ENCODE data around the gene EAF1.
"Not testable (repeated sequence)": the region's sequence is repeated elsewhere in the genome, so short reads cannot be mapped to it uniquely, and the experiment has no call there.

EAF1 gene

DNA sequence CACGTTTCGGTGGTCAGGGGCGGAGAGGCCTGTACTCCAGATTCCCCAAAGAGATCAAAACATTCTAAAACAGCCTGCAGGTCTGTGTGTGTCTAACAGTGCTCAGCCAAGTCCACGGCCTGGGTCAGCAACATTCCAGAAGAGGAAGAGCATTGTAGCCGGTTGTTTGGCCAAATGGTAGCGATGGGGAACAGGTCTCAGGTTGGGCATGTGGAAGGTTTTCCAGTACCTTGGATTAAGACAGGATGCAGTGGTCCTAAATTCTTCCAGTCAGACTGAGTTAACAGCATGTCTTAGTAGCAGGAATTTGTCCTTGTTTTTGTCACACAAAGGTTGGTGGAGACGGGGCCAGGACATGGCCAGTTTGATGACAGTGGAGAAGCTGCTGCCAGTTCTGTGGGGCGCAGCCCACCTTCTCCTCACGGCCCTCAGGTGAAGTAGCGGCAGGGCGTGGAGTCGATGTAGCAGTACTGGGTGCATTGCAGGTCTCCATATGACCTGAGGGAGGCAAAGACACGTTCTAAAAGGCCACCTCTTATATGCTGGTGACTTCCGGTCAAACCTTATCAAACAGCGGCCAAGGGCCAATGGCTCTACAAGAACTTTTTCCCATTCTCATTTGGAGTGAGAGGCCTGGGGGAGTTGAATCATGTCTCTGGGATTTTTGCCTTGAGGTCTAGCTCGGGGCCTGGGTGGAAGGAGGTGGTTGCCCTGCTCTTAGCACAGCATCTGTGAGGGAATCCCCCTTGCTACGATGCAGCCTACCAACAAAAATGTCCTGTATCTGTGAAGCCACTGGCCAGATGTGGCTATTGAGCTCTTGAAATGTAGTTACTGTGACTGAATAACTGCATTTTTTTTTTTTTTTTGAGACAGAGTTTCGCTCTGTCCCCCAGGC is 24.1 kb downstream of the EAF1 start:
- DNase-seq (ENCODE audit: low read depth, low spot score), result no peak

DNA sequence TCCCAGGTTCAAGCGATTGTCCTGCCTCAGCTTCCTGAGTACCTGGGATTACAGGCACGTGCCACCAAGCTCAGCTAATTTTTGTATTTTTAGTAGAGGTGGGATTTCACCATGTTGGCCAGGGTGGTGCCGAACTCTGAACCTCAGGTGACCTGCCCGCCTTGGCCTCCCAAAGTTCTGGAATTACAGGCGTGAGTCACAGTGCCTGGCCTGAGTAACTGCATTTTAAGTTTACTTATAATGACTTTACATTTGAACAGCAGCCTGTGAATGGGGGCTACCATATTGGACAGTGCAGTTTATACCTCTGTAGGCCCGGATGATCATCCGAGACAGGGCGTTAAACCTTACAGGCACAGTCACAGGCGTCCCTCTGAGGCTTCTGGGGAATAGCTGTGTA is 24.8 kb downstream of the EAF1 start:
- DNase-seq (ENCODE audit: low read depth, low spot score), result no peak

DNA sequence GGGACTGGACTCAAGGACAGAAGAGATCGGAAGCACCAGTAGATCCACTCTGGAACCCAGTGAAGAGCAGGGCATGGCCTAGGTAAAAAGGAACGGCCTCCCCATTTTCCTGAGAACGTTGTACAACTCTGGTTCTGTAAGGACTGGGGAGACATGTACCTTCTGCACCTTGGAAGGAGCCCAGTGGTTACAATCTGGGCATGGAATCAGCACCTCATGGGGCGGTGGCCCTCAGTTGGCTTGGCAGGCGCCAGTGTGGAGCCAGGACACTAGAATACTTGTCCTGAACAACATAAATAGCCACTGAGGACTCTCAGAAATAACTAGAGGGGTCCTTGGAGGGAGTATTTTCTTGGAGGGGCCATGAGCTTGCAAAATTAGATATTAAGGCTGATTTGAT is 25.6 kb downstream of the EAF1 start:
- no peak for DNase-seq (ENCODE audit: low read depth, low spot score)

DNA sequence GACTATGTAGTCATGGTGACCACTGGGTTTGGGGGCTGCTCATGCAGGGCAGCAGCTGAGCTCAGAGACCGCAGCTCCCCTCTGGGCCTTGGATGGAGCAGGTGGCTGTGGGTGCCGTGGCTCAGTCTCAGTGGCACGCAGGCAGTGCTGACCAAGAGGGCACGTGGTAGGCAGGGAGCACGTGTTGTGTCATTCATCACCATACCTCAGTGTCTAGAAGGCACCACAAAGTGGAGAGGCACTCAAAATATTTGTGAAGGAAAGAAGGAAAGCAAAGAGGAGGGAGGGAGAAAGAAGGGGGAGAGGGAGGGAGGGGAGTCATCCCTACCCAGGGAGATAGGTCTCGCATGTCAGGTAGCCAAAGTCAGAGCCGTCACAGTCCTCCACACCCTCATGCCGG is 26.1 kb downstream of the EAF1 start:
- no peak for DNase-seq (ENCODE audit: low read depth, low spot score)

DNA sequence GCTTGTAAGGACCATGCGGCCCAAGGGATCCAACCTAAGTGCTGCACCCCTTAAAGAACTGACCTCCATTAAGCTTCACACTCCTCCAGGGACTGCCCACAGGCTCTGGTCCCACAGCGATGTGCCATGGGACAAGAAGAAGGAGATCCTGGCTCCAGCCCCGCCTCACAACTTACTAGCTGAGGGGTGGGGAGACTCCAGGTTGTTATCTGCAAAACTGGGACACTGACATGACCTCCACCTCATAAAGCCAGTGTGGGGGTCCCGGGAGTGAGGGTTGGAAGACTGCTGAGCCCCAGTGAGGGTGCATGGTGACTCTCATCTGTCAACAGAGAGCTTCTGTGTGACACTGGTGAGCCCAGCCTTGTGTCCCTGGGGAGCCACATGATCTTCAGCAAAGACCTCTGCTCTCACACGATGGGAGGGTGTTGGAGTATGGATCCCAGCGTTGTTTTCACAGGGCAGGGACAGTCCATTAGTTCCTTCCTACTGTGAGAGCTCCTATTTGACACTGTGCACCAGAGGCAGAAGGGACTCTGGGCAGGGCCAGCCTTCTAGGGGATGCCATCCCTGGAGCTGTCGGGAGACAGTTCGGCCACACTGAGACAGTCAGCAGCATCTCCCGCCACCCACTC is 26.7 kb downstream of the EAF1 start:
- DNase-seq (ENCODE audit: low read depth, low spot score), result no peak

DNA sequence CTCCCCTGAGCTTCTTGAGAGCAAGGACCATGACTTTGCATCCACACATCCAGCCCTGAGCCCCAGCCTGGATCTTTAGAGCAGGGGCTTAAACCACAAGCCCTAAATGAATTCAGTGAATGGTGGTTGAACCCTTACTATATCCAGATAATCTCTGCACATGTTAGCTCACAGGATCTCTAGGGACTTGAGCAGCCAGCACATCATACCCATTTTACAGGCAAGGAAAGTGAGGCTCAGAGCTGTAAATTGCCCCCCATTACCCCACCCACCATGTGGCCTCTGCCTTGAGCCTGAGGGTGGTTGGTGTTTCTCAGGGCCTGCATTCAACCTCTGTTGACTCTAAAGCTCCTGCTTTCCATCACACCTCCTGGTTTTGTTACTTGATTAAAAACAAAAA is 27.6 kb downstream of the EAF1 start:
- no peak for DNase-seq (ENCODE audit: low read depth, low spot score)

DNA sequence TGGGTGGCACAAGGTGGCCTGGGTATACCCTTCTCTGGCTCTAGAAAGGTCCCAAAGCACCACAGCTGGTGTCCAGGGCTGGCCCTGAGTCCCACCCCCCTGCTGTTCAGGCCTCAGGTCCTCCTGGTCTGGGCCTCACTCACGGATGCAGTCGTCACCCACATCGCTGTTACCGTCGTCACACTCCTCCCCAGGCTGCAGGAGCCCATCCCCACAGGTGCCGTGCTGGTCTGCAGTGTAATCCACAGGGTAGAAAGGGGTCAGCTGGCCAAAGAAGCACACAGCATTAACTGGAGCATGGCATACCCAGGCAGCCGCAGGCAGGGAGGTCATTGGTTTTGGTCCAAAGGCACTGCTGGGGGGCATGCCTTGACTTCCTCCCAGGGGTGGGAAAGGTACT is 28.4 kb downstream of the EAF1 start:
- no peak for DNase-seq (ENCODE audit: low read depth, low spot score)

DNA sequence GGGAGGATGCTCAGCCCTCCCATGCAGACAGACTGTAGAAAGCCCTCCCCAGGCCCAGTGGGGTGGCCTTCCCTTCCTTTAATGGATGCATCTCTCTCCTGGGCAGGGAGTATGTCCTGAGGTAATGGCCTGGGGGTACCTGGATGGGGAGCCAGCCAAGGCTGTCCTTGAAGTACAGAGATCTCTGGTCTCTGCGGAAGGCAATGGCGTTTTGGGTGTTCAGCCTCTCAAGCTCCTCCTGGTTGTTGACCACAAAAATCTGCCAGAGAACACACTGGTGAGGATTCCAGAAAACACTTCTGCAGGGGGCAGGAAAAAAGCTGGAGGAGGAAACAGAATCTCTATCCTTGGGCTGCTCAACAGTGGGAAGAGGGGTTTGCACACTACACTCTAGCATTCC is 28.9 kb downstream of the EAF1 start:
- DNase-seq (ENCODE audit: low read depth, low spot score), result peak; percentile 30

DNA sequence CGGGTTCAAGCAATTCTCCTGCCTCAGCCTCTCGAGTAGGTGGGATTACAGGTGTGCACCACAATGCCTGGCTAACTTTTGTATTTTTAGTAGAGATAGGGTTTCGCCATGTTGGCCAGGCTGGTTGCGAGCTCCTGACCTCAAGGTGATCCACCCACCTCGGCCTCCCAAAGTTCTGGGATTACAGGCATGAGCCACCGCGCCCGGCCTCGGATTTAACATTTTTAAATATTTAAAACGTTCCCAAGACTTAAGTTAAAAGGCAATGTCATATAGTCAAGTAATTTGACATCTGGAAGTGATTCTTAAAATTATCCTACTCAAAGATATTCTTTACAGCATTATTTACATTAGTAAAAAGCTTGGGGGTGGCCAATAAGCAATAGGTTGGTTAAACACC is 29.5 kb downstream of the EAF1 start:
- not testable (repeated sequence) for DNase-seq (ENCODE audit: low read depth, low spot score)

DNA sequence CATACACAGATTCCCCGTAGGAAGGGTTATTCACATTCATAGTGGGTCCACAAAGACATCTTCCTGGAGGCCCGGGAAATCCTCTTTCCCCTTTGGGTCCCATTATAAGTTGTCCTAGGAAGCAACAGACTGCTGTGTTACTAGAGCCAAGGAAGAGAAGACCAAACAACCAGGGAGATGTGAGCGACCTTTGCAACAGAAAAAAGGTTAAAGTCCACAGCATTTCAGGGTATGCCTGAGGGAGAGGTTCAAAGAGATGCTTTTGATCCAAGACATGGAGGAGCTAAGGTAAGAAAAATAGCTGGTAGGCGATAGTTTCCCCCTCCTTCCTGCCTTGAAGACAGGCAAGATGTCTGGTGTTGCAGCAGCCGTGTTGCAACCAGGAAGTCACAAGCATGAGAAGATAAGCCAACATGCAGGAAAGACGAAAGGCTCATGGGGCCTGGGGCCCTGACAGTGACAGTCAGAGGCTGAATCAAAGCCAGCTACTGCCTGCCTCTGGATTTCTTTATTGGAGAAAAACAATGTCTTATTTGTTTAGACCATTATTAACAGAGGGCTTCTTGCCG is 30.9 kb downstream of the EAF1 start:
- DNase-seq (ENCODE audit: low read depth, low spot score), result no peak

DNA sequence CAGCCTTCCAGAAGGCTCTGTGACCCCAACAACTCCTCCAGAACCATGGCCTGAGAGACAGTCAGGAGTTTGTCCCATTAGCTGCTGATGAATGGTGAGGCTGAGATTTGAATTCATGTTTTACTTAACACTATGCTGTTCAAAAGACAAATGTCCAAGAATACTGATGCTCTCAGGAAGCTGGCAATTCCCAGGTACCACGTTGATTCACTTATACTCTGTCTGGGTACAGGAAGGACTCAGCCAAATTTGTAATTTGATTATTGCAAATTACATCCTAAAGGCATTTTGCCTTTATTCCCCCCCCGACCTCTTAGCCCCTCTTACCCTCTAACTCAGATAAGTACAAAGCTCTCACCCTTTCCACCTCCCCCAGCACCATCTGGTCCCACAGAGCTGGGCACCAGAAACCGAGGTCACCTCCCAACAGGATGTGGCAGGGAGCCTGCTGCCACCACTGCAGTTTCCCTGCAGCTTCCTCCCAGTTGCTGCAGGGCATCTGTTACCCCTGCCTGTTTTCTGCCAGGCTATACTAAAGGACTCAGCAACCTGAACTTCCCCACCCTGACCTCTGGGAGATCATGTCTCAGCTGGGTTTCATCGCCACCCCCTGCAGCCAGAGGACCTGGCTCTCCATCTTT is 33.6 kb downstream of the EAF1 start:
- no peak for DNase-seq (ENCODE audit: low read depth, low spot score)

DNA sequence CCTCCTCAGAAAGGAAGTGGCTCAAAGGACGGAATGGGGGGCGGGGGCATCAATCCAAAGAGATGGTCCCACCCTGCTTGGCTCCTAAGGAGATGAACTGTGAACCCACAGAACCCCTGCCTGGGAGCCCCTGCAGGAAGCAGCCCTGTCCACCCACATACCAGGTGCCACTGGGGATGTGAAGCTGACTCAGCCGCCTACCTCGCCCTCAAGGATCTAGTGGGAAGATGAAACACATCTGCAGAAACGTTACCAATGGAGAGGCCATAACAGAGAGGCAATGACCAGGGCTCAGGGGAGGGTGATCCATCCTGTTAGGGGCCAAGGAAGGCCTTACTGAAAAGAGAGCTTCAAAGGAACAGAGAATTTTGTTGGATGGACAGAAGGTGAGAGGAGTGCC is 35.1 kb downstream of the EAF1 start:
- DNase-seq (ENCODE audit: low read depth, low spot score), result no peak

DNA sequence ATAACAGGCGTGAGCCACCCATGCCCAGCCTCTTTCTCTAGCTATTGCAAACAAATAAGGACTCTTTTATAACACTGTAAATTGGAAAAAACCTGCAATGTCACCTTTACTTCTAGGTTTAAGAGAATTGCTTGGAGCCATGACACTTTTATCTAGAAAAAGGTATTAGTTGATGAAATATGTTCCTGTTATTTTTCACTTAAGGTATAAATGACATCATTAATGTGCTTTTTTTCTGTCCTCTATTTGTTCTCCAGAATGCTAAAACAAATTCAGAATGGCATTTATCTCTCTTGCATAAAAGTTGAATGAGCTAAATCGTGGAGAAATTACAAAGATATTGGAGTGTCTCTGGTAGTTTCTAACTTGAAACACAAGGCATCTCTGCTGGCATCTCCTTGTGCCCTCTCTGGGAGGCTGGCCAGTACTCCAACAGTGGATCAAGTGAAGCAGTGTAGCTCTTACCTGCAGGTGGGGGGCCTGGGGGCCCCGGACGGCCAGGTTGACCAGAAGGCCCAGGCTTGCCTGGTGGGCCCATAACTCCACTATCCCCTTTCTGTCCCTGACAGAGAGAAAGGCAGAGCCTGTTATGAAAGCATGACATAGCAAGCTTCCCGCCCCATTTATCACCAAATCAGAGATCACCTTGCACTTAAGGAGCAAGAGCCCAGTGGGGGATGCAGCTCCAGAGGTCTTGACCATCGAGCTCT is 38.6 kb downstream of the EAF1 start:
- DNase-seq (ENCODE audit: low read depth, low spot score), result no peak

DNA sequence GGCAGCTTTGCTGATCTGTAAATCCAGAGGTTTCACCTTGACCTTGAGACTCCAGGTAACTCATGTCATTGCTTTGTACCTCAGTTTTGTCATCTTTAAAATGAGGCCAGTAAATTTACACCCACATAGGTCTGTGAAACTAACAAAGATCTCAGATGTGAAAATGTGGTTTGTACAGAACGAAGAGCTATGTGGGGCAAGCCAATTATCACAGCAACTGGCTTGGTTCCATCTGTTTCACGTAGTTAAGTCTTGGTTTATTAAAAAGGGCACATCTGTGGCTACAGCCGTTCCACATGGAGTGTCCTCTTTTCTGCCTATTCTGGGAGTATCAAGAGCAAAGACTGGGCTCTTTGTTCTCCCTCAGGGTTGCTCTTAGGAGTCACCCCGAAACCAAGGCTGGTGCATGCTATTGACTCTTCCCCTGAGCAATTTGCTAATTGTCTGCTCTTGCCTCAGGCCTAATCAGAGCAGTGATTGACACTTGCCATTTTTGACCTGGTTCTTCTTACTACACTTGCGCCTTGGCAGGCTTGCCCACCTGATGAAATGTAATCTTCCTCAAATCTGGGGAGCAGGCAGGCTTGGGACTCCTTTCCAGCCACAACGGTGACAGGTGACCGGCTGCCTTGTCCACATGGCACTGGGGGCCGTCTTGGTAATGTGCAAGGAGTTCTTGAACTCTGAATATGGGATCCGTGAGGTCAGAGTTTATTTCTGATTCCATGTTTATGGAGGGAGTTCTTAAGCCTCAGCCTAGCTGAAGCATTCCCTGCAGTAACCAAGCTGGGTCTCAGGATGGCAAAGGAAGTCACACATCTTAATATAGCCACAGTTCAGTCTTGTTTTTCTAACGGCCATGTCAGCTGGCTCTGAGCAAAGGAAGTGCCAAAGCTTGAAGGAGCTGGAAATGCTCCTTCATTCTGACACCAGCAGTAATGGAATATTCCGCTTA is 40.1 kb downstream of the EAF1 start:
- DNase-seq (ENCODE audit: low read depth, low spot score), result no peak

DNA sequence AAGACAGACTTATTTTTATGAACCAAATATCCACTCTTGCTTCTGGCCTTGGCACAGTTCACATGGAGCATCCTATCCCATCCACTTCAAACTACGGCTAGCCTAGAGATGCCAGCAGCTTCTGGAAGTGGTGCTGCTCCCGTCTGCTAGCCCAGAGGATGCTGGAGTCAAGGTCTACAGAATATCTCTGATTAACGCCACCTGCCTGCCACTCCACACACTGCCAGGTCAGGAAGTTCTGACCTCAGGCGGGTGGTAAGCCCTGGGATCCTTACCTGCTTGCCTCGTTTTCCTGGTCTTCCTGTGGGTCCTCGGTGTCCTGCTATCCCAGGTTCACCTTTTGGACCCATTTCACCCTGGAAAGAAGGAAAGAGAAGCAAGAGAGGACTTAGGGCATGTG is 42.9 kb downstream of the EAF1 start:
- DNase-seq (ENCODE audit: low read depth, low spot score), result no peak

DNA sequence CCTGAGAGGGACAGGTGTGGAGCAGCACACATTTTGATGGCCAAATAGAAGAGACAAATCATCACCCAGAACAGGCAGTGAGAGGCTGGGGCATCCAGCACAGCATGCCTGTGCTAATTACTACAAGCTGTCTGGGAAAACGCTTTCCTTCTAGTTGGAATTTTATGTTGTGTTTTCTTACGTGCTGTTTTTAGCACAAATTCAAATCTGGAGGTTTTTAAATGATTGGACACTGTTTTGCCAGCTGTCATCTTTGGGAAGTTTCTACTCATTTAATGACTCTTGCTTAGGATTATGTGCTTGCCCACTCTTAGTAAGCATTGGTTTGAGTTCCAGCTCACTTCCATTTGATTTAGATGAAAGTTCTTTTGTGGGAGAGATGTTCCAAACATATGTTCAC is 43.5 kb downstream of the EAF1 start:
- DNase-seq (ENCODE audit: low read depth, low spot score), result no peak

DNA sequence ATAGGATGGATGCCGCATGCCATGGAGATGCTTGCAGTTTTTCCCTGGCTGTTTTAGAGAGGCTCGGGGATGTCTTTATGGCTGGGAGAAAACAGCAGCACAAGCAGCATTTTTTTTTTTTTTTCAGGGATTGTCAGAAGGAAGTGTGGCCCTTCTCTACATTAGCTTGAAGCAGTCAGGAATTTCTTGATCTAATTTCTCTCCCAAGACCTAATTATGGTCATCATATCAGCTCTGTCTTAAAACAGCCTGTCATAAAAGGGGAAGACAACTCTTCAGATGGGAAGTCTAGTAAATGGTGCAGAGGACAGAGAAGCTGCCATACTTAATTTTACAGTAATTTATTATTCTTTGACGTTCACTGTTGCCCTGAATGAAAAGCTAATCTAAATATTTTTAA is 44.5 kb downstream of the EAF1 start:
- DNase-seq (ENCODE audit: low read depth, low spot score), result no peak

DNA sequence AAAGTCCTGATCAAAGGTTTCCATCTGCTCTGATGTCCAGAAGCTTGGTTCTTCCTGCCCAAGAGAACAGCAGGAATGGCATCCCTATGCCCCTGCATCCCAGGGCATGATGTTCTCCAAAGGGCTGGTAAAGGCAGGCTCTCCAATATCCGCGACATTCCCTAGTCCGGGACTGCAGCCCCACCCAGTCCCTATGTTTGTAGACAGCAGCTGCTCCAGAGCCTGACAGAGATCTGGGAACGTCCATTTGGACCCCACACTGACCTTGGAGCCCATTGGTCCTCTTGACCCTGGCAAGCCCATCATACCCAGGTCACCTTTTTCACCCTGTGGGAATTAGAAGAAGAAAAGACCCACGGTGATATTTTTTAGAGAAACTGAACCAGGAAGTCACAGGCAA is 47.8 kb downstream of the EAF1 start:
- DNase-seq (ENCODE audit: low read depth, low spot score), result no peak

DNA sequence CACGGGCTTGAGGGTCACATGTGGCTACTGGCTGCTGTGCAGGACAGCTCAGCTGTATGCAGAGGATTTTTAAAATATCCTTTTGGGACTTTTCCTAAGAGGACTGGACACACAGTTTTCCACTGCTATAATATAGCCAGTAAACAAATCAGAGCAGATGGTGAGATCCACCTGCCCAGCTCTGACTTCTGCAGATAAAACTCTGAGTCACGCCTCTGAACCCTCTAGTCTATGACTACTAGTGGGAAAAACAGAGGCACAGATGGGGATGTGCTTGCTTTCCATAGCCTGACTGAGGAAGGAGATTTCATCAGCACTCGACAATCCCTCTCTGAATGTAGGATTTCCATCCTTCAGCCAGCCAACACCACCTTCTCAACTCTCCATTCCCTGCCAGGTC is 49.0 kb downstream of the EAF1 start:
- no peak for DNase-seq (ENCODE audit: low read depth, low spot score)

DNA sequence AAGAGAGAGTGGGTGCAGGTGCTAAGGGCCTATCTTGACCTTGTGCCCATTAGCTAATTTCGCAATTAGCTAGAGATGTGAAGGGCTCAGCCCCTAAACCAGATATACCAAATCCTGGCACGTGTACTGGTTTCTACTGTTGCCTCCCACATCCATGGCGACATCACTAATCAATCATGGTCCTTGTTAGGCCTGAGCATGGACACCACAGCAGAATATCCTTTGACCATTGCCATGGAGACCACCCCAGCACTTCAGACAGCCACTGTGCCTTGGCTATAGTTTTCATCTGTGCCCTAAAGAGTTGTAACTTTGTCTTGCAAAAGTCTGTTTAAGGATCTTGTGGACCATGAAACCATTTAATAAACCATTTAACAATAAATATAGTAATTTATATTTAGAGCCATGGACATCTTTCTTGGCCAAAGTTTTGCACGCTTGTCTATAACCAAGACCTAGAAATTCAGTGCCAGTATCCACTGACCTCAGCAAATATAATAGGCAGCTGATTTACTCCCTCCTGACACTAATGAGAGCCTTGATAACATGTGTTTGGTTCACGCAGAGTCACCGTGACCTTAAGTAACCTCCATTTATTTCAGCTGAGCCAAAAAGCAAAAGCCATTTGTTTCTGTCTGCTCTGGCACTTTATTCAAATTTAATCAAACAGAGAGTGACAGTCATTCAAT is 50.7 kb downstream of the EAF1 start:
- DNase-seq (ENCODE audit: low read depth, low spot score), result no peak
